ENCODE data around the gene KLRF2.

Gene KLRF2

GRCh38 chr12:9851927-9852326 is 29.4 kb upstream of the KLRF2 start:
- no peaks in the 10 kb centered on the region for H3K4me1 ChIP-seq
- DNase-seq, result no peak
- peaks cover 10% of the 10 kb centered on the region for H3K27me3 ChIP-seq
- no peaks in the 10 kb centered on the region for H3K36me3 ChIP-seq
- TF ChIP-seq, protein P1, sequence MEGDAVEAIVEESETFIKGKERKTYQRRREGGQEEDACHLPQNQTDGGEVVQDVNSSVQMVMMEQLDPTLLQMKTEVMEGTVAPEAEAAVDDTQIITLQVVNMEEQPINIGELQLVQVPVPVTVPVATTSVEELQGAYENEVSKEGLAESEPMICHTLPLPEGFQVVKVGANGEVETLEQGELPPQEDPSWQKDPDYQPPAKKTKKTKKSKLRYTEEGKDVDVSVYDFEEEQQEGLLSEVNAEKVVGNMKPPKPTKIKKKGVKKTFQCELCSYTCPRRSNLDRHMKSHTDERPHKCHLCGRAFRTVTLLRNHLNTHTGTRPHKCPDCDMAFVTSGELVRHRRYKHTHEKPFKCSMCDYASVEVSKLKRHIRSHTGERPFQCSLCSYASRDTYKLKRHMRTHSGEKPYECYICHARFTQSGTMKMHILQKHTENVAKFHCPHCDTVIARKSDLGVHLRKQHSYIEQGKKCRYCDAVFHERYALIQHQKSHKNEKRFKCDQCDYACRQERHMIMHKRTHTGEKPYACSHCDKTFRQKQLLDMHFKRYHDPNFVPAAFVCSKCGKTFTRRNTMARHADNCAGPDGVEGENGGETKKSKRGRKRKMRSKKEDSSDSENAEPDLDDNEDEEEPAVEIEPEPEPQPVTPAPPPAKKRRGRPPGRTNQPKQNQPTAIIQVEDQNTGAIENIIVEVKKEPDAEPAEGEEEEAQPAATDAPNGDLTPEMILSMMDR (IDR thresholded peaks at IDR 0.05; ENCODE audit: low read depth, low read length), result no peak
- no peak overlapping the region for H3K4me3 ChIP-seq (ENCODE audit: low read depth, low read length)
- H3K9me3 ChIP-seq, result no peaks in the 10 kb centered on the region

DNA sequence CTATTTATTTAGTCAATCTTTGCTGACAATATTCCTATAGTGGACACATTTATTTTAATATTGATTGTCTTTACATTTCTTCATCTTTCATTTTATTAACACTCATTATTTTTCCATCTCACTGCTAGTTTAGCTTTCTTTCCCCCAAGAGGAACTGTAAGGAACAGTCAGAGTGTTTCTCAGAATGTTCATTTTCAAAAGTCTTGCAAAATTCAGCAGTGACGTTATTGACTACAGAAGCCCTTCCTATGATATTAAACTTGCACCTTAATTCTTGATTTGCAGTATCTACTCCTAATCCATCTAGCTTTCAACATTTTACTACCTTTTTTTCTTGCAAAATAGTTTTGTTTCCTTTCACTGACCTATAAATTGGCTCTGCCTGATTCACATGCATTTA is 25.1 kb upstream of the KLRF2 start:
- no peaks in the 10 kb centered on the region for H3K4me1 ChIP-seq

GRCh38 chr12:9856894-9857293 is 24.4 kb upstream of the KLRF2 start:
- TF ChIP-seq, protein P1 (IDR thresholded peaks at IDR 0.05; ENCODE audit: low read depth, low read length), result no peak
- Histone ChIP-seq H3K36me3 (no peaks in the 10 kb centered on the region), H3K4me3 (ENCODE audit: low read depth, low read length) (no peak overlapping the region), H3K9me3 (no peaks in the 10 kb centered on the region), H3K27me3 (peaks cover 16% of the 10 kb centered on the region), H3K4me1 (no peaks in the 10 kb centered on the region)
- no peak for DNase-seq

More for the DNA sequence above, 25.1 kb upstream of the KLRF2 start:
- Histone ChIP-seq H3K4me3 (ENCODE audit: low read depth, low read length) (no peak overlapping the region), H3K36me3 (no peaks in the 10 kb centered on the region), H3K27me3 (peaks cover 16% of the 10 kb centered on the region), H3K9me3 (no peaks in the 10 kb centered on the region)
- DNase-seq, result no peak
- TF ChIP-seq, protein P1 (IDR thresholded peaks at IDR 0.05; ENCODE audit: low read depth, low read length), result no peak

DNA sequence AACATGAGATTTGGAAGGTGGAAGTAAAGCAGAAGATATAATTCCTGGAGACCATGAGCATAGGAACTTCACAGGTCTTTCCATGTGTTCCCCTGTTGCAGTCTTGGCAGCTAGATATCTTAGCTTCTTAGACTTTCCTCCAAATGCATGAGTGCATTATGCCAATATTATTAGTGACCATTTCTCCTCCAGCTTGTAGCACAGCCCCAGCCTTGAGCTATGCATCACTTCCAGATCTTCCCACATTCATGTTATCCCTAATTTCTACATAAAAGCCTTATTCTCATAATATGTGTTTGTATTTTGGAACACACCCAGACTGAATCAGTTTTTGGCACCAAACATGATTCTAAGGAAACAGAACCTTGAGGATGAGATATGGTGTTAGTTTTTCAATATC is 23.2 kb upstream of the KLRF2 start:
- no peaks in the 10 kb centered on the region for H3K9me3 ChIP-seq
- no peak overlapping the region for H3K4me3 ChIP-seq (ENCODE audit: low read depth, low read length)
- no peak for DNase-seq
- H3K4me1 ChIP-seq, result no peaks in the 10 kb centered on the region
- peaks cover 16% of the 10 kb centered on the region for H3K27me3 ChIP-seq
- no peaks in the 10 kb centered on the region for H3K36me3 ChIP-seq
- TF ChIP-seq, protein P1 (IDR thresholded peaks at IDR 0.05; ENCODE audit: low read depth, low read length), result no peak

- no peaks in the 10 kb centered on the region for H3K36me3 ChIP-seq
- peaks cover 5% of the 10 kb centered on the region for H3K27me3 ChIP-seq
- H3K9me3 ChIP-seq, result no peaks in the 10 kb centered on the region
- DNase-seq, result no peak
- H3K4me1 ChIP-seq, result no peaks in the 10 kb centered on the region
- no peak overlapping the region for H3K4me3 ChIP-seq (ENCODE audit: low read depth, low read length)
- TF ChIP-seq, protein P1 (IDR thresholded peaks at IDR 0.05; ENCODE audit: low read depth, low read length), result no peak
Observed at GRCh38 chr12:9864913-9865675, 16.2 kb upstream of the KLRF2 start.

GRCh38 chr12:9866860-9867269 is 14.4 kb upstream of the KLRF2 start:
- Histone ChIP-seq H3K36me3 (no peaks in the 10 kb centered on the region), H3K27me3 (peaks cover 5% of the 10 kb centered on the region), H3K9me3 (no peaks in the 10 kb centered on the region), H3K4me1 (no peaks in the 10 kb centered on the region), H3K4me3 (ENCODE audit: low read depth, low read length) (no peak overlapping the region)
- no peak for DNase-seq
- TF ChIP-seq, protein P1 (IDR thresholded peaks at IDR 0.05; ENCODE audit: low read depth, low read length), result no peak
